ENCODE measurements around the gene NAALADL1.

The NAALADL1 gene

DNA sequence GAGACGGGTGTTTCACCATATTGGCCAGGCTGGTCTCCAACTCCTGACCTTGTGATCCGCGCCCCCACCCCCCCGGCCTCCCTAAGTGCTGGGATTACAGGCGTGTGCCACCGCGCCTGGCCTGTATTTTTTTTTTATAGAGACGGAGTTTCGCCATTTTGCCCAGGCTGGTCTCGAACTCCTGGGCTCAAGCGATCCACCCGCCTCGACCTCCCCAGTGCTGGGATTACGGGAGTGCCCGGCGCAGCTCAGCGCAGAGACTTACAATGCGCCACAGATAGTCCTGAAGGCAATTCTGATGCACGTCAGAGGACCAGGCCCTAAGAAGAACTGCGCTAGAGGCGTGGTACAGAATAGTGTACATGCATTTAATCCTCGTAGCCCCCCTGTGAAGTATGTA is 37.1 kb upstream of the NAALADL1 start:
- Histone ChIP-seq H3K4me1 (ENCODE audit: control insufficient read depth, low read depth, low read length) (peaks cover 7% of the 10 kb centered on the region), H3K27me3 (ENCODE audit: control insufficient read depth, insufficient read depth, low read length) (no peaks in the 10 kb centered on the region), H3K27ac (ENCODE audit: low read length) (peak overlapping the region; percentile 63), H3K36me3 (ENCODE audit: control insufficient read depth, low read depth, low read length) (no peaks in the 10 kb centered on the region), H3K9me3 (ENCODE audit: control insufficient read depth, low read depth, low read length) (no peaks in the 10 kb centered on the region), H3K4me3 (ENCODE audit: low read length) (peak overlapping the region; percentile 90), H3K9ac (ENCODE audit: low read length) (peak overlapping the region; percentile 65)

DNA sequence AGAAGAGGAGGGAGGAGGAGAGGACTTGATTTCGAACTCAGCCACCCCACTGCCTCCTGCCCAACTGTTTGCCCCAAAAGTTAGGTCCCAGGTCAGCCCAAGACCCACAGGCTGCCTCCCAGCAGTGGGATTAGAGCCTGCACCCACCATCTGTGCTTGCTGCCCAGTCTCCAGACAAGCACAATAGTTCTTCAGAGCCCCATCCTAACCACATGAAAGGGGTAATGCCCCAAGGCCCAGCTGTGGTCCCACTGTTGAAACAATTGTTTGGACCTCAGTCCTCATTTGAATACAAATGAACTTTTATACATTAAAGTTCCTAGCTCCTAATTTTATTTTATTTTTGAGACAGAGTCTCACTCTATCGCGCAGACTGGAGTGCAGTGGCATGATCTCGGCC is 32.3 kb upstream of the NAALADL1 start:
- Histone ChIP-seq H3K4me3 (ENCODE audit: low read length) (no peak overlapping the region), H3K27ac (ENCODE audit: low read length) (no peak overlapping the region), H3K27me3 (ENCODE audit: control insufficient read depth, insufficient read depth, low read length) (no peaks in the 10 kb centered on the region), H3K36me3 (ENCODE audit: control insufficient read depth, low read depth, low read length) (peaks cover 18% of the 10 kb centered on the region), H3K9me3 (ENCODE audit: control insufficient read depth, low read depth, low read length) (no peaks in the 10 kb centered on the region), H3K4me1 (ENCODE audit: control insufficient read depth, low read depth, low read length) (peaks cover under 1% of the 10 kb centered on the region), H3K9ac (ENCODE audit: low read length) (no peak overlapping the region)

DNA sequence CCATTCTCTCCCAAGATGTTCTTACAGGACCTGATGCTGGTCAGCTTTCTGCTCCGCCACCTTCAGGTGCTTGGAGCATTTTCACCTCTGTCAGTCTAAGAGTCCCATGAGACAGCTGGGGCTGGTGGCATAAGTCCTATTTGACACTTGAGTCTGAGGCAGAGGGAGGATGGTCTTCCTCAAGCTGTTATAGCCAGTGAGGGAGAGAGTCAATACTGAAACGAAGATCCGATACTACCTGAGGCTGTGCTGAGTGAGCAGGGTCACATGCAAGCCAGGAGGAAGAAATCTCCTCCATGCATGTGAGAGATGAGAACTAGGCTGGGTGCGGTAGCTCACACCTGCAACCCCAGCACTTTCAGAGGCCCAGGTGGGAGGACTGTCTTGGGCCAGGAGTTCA is 31.3 kb upstream of the NAALADL1 start:
- Histone ChIP-seq H3K4me3 (ENCODE audit: low read length) (no peak overlapping the region), H3K9ac (ENCODE audit: low read length) (no peak overlapping the region), H3K9me3 (ENCODE audit: control insufficient read depth, low read depth, low read length) (no peaks in the 10 kb centered on the region), H3K36me3 (ENCODE audit: control insufficient read depth, low read depth, low read length) (peaks cover 18% of the 10 kb centered on the region), H3K4me1 (ENCODE audit: control insufficient read depth, low read depth, low read length) (no peaks in the 10 kb centered on the region), H3K27ac (ENCODE audit: low read length) (no peak overlapping the region), H3K27me3 (ENCODE audit: control insufficient read depth, insufficient read depth, low read length) (no peaks in the 10 kb centered on the region)

- Histone ChIP-seq H3K9ac (ENCODE audit: low read length) (no peak overlapping the region), H3K4me3 (ENCODE audit: low read length) (no peak overlapping the region)
Observed at GRCh38 chr11:65087827-65088226, 29.5 kb upstream of the NAALADL1 start.

GRCh38 chr11:65087216-65087615 is 28.9 kb upstream of the NAALADL1 start:
- Histone ChIP-seq H3K4me3 (ENCODE audit: low read length) (no peak overlapping the region), H3K9ac (ENCODE audit: low read length) (no peak overlapping the region), H3K27ac (ENCODE audit: low read length) (no peak overlapping the region), H3K36me3 (ENCODE audit: control insufficient read depth, low read depth, low read length) (peaks cover 18% of the 10 kb centered on the region), H3K9me3 (ENCODE audit: control insufficient read depth, low read depth, low read length) (no peaks in the 10 kb centered on the region), H3K27me3 (ENCODE audit: control insufficient read depth, insufficient read depth, low read length) (no peaks in the 10 kb centered on the region), H3K4me1 (ENCODE audit: control insufficient read depth, low read depth, low read length) (peaks cover 5% of the 10 kb centered on the region)

More at GRCh38 chr11:65087827-65088226, 29.5 kb upstream of the NAALADL1 start:
- H3K27ac ChIP-seq (ENCODE audit: low read length): no peak overlapping the region
- peaks cover 18% of the 10 kb centered on the region for H3K36me3 ChIP-seq (ENCODE audit: control insufficient read depth, low read depth, low read length)
- H3K27me3 ChIP-seq (ENCODE audit: control insufficient read depth, insufficient read depth, low read length): no peaks in the 10 kb centered on the region
- H3K9me3 ChIP-seq (ENCODE audit: control insufficient read depth, low read depth, low read length): no peaks in the 10 kb centered on the region
- peaks cover 3% of the 10 kb centered on the region for H3K4me1 ChIP-seq (ENCODE audit: control insufficient read depth, low read depth, low read length)

GRCh38 chr11:65086809-65087208 is 28.5 kb upstream of the NAALADL1 start:
- Histone ChIP-seq H3K27me3 (ENCODE audit: control insufficient read depth, insufficient read depth, low read length) (no peaks in the 10 kb centered on the region), H3K9ac (ENCODE audit: low read length) (no peak overlapping the region), H3K4me3 (ENCODE audit: low read length) (no peak overlapping the region), H3K4me1 (ENCODE audit: control insufficient read depth, low read depth, low read length) (peaks cover 5% of the 10 kb centered on the region), H3K36me3 (ENCODE audit: control insufficient read depth, low read depth, low read length) (peaks cover 20% of the 10 kb centered on the region), H3K27ac (ENCODE audit: low read length) (no peak overlapping the region), H3K9me3 (ENCODE audit: control insufficient read depth, low read depth, low read length) (no peaks in the 10 kb centered on the region)

DNA sequence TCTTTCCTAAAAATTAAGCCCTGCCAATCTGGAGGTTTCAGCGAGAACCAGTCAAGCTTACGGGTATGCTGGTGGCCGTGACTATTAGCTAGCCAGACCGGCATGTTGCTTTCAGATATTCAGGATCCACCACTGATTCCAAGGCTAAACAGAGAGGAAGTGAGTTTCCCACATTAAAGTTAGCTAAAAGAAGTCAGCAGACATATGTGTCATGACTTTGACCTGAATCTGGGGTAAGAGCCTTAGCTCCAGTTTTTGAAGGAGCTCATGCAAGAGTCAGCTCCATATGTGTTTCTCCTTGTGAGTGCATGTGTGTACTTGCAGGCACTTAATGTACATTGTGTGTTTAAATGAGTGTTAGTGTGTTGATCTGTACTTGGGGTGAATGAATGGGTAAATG is 27.1 kb upstream of the NAALADL1 start:
- H3K27ac ChIP-seq (ENCODE audit: low read length): no peak overlapping the region
- peak overlapping the region; percentile 75 for H3K4me3 ChIP-seq (ENCODE audit: low read length)
- peaks cover 5% of the 10 kb centered on the region for H3K4me1 ChIP-seq (ENCODE audit: control insufficient read depth, low read depth, low read length)
- no peaks in the 10 kb centered on the region for H3K9me3 ChIP-seq (ENCODE audit: control insufficient read depth, low read depth, low read length)
- H3K9ac ChIP-seq (ENCODE audit: low read length): no peak overlapping the region
- peaks cover 26% of the 10 kb centered on the region for H3K36me3 ChIP-seq (ENCODE audit: control insufficient read depth, low read depth, low read length)
- no peaks in the 10 kb centered on the region for H3K27me3 ChIP-seq (ENCODE audit: control insufficient read depth, insufficient read depth, low read length)

- Histone ChIP-seq H3K9ac (ENCODE audit: low read length) (peak overlapping the region; percentile 82), H3K36me3 (ENCODE audit: control insufficient read depth, low read depth, low read length) (peaks cover 30% of the 10 kb centered on the region), H3K27ac (ENCODE audit: low read length) (peak overlapping the region; percentile 41)
Observed at GRCh38 chr11:65084598-65085375, 26.4 kb upstream of the NAALADL1 start.

DNA sequence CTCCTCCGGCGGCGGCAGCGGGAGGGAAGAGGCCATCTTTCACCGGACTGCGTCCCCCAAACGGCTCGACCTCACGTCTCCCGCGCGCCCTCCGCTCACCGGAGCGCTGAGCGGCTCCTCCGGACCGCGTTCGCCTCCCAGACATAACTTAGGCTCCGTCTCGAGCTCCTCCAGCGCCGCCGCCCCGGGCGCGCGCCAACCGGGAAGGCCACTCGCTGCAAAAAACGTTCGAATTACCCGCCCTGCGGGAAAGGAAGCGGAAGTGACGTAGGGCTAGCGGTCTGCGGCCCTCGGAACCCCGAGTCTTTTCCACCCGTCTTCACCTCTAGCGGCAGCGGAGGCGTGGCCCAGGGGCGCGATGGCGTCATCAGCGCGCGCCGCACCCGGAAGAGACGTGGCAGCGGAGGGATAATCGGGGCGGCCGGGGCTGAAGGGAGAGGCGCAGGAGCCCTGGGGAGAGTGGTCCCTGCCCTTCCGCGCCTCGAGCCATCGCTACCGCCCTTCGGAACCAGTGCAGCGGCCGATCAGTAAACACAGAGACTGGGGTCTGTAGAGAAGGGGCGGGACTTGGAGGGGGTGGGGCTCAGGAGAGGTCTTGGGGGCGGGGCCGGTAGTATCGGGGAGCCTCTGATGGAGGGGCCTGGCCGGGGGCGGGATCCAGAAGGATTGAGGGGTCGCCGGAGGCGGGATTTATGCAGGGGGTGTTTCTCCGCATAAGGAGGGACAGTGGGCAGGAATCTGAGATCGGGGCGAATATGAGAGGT is 25.7 kb upstream of the NAALADL1 start, which contains the start of the genes CDCA5 and ZFPL1:
TSS of gene CDCA5 (minus strand) at position 207 of the 764 bp plus-strand sequence. CDS start at position 145, 62 bp downstream.
TSS of gene ZFPL1 (plus strand) at position 389 of the 764 bp plus-strand sequence. CDS start 477 bp downstream, outside the sequence.
- H3K9ac ChIP-seq (ENCODE audit: low read length): peak within 1 kb of the TSS; percentile 82
- no peaks in the 10 kb centered on the region for H3K9me3 ChIP-seq (ENCODE audit: control insufficient read depth, low read depth, low read length)
- H3K27ac ChIP-seq (ENCODE audit: low read length): peak within 1 kb of the TSS; percentile 56
- peaks cover 5% of the 10 kb centered on the region for H3K4me1 ChIP-seq (ENCODE audit: control insufficient read depth, low read depth, low read length)
- no peaks in the 10 kb centered on the region for H3K27me3 ChIP-seq (ENCODE audit: control insufficient read depth, insufficient read depth, low read length)
- H3K4me3 ChIP-seq (ENCODE audit: low read length): peak within 1 kb of the TSS; percentile 75
- H3K36me3 ChIP-seq (ENCODE audit: control insufficient read depth, low read depth, low read length): peaks cover 37% of the 10 kb centered on the region

More at GRCh38 chr11:65084598-65085375, 26.4 kb upstream of the NAALADL1 start:
- H3K27me3 ChIP-seq (ENCODE audit: control insufficient read depth, insufficient read depth, low read length): no peaks in the 10 kb centered on the region
- H3K4me3 ChIP-seq (ENCODE audit: low read length): peak overlapping the region; percentile 75
- H3K9me3 ChIP-seq (ENCODE audit: control insufficient read depth, low read depth, low read length): no peaks in the 10 kb centered on the region
- peaks cover 5% of the 10 kb centered on the region for H3K4me1 ChIP-seq (ENCODE audit: control insufficient read depth, low read depth, low read length)

DNA sequence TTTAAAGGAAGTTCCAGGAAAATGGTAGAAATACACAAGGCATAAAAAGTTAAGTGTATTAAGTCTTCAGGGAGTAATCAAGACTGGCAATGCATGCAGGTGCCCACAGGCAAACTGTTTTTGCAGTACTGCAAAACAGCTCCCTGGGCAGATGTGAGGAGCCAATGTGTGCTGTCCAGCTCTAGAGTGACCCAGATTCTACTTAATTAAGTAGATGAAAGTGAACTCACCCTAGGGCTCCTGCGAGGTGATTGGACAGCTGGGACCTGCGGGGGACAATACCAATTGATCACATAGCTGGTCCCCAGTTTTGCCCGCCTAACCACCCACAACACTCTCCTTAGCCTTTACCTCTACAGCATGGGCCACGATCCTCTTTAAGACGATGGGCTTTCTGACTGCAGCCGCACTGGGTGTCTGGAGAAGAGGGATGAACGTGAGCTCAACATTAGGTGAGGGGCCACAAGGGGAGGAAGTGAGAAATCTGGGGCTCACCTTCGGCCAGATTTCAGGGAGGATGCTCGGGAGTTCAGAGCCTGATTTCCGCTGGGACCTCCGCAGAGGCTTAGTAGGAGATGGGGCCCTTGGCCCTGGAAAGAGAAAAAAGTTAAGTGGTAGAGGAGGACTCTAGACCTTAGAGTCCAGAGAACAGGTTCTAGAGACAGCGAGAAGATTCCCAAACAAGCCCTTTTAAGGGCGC is 24.9 kb upstream of the NAALADL1 start:
- Histone ChIP-seq H3K27me3 (ENCODE audit: control insufficient read depth, insufficient read depth, low read length) (no peaks in the 10 kb centered on the region), H3K4me1 (ENCODE audit: control insufficient read depth, low read depth, low read length) (peaks cover 5% of the 10 kb centered on the region), H3K4me3 (ENCODE audit: low read length) (peak overlapping the region; percentile 75), H3K36me3 (ENCODE audit: control insufficient read depth, low read depth, low read length) (peaks cover 39% of the 10 kb centered on the region), H3K27ac (ENCODE audit: low read length) (peak overlapping the region; percentile 56), H3K9ac (ENCODE audit: low read length) (peak overlapping the region; percentile 82), H3K9me3 (ENCODE audit: control insufficient read depth, low read depth, low read length) (no peaks in the 10 kb centered on the region)

- no peak overlapping the region for H3K9ac ChIP-seq (ENCODE audit: low read length)
Observed at GRCh38 chr11:65078786-65079342, 20.5 kb upstream of the NAALADL1 start.

More at GRCh38 chr11:65078786-65079342, 20.5 kb upstream of the NAALADL1 start:
- H3K4me3 ChIP-seq (ENCODE audit: low read length): no peak overlapping the region
- no peaks in the 10 kb centered on the region for H3K9me3 ChIP-seq (ENCODE audit: control insufficient read depth, low read depth, low read length)
- H3K27ac ChIP-seq (ENCODE audit: low read length): no peak overlapping the region
- H3K27me3 ChIP-seq (ENCODE audit: control insufficient read depth, insufficient read depth, low read length): no peaks in the 10 kb centered on the region
- H3K36me3 ChIP-seq (ENCODE audit: control insufficient read depth, low read depth, low read length): peaks cover 47% of the 10 kb centered on the region
- H3K4me1 ChIP-seq (ENCODE audit: control insufficient read depth, low read depth, low read length): peaks cover 5% of the 10 kb centered on the region

Data from iPS-18a (cell line).